Mucosa of stomach (tissue), 1 donor: ENCODE results near the gene MICAL3.

Source experiments
- H3K27me3 ChIP-seq: one replicate; pipeline ENCODE4 v1.7.0; 2013; ENCODE audit warnings: mild to moderate bottlenecking, low read length; ENCODE audit not compliant: control insufficient read depth, insufficient read depth
- H3K36me3 ChIP-seq: one replicate; pipeline ENCODE4 v1.7.0; 2013; ENCODE audit warnings: low read length; ENCODE audit not compliant: control insufficient read depth, insufficient read depth
- H3K4me1 ChIP-seq: one replicate; pipeline ENCODE4 v1.7.0; 2013; ENCODE audit warnings: mild to moderate bottlenecking, low read length; ENCODE audit not compliant: control insufficient read depth, insufficient read depth
- H3K4me3 ChIP-seq: one replicate; pipeline ENCODE4 v1.7.0; 2013; ENCODE audit warnings: low read length
- H3K9ac ChIP-seq: one replicate; pipeline ENCODE4 v1.7.0; 2013; ENCODE audit warnings: mild to moderate bottlenecking, low read length, moderate library complexity
- H3K9me3 ChIP-seq: one replicate; pipeline ENCODE4 v1.7.0; 2013; ENCODE audit warnings: mild to moderate bottlenecking, low read length, moderate library complexity; ENCODE audit not compliant: control insufficient read depth
- donor health status: Pancreatic carcinoma.

MICAL3 gene

DNA sequence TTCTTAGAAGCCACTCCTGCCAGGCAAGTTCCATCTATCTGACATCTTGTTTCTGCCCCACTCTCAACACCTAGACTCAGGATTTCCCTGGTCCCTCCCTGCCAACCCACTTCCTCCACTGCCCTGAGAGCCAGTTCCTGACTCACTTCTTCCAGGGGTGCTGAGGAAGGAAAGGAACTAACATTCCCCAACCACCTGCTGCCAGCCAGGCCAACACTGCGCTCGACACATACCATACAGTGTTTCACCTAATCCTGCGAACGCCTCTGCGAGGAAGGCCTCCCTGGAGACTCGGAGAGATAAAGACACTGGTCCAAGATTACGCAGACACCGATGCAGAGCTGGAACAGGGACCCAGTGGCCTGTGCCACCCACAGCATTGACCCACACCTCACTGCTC is 40.2 kb downstream of the MICAL3 start:
- Histone ChIP-seq H3K27me3 (no peaks in the 10 kb centered on the region), H3K4me3 (no peak overlapping the region), H3K36me3 (no peaks in the 10 kb centered on the region), H3K4me1 (peaks cover 11% of the 10 kb centered on the region), H3K9me3 (no peaks in the 10 kb centered on the region), H3K9ac (no peak overlapping the region)

- Histone ChIP-seq H3K9me3 (no peaks in the 10 kb centered on the region), H3K27me3 (no peaks in the 10 kb centered on the region), H3K9ac (no peak overlapping the region), H3K4me3 (no peak overlapping the region), H3K4me1 (peaks cover 11% of the 10 kb centered on the region), H3K36me3 (no peaks in the 10 kb centered on the region)
Observed at GRCh38 chr22:17982572-17983141, 41.7 kb downstream of the MICAL3 start.

DNA sequence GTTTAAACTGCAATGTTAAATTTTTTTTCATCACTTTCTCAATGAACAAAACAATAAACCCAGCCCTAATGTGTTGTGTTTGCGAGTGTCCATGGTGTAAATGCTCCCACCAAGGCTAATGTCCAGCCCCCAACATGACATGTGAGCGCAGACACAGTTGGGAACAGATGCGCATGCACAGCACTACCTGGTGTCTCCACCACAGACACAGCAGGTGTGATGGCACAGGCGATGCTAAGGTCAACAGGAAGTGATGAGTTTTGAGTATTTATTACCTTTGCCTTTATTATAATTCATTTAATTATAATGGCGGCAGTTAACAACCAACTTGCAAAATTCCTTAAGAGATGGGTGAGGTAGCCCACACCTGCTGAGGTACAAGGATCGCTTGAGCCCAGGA is 42.9 kb downstream of the MICAL3 start:
- H3K4me3 ChIP-seq, result no peak overlapping the region
- no peaks in the 10 kb centered on the region for H3K9me3 ChIP-seq
- peaks cover 11% of the 10 kb centered on the region for H3K4me1 ChIP-seq
- no peaks in the 10 kb centered on the region for H3K27me3 ChIP-seq
- no peaks in the 10 kb centered on the region for H3K36me3 ChIP-seq
- no peak overlapping the region for H3K9ac ChIP-seq

GRCh38 chr22:17980638-17981051 is 43.7 kb downstream of the MICAL3 start:
- Histone ChIP-seq H3K9me3 (no peaks in the 10 kb centered on the region), H3K36me3 (no peaks in the 10 kb centered on the region), H3K4me3 (no peak overlapping the region), H3K27me3 (no peaks in the 10 kb centered on the region), H3K4me1 (peaks cover 11% of the 10 kb centered on the region), H3K9ac (no peak overlapping the region)

- Histone ChIP-seq H3K9me3 (no peaks in the 10 kb centered on the region), H3K36me3 (no peaks in the 10 kb centered on the region), H3K4me1 (peaks cover 11% of the 10 kb centered on the region), H3K4me3 (no peak overlapping the region), H3K27me3 (no peaks in the 10 kb centered on the region), H3K9ac (no peak overlapping the region)
Observed at GRCh38 chr22:17980015-17980590, 44.3 kb downstream of the MICAL3 start.

DNA sequence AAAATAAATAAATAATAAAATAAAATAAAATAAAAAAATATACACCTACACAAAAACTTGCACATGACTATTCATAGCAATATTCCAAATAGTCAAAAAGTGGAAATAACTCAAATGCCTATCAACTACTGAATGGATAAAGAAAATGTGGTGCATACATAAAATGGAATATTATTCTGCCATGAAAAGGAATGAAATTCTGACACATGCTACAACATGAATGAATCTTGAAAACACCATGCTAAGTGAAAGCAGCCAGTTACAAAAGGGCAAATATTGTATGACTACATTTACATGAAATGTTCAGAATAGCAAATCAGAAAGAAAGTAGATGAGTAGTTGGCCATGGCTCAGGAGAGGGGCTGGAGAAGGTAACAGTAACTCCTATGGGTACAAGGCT is 46.3 kb downstream of the MICAL3 start:
- Histone ChIP-seq H3K36me3 (no peaks in the 10 kb centered on the region), H3K27me3 (no peaks in the 10 kb centered on the region), H3K4me3 (no peak overlapping the region), H3K9ac (no peak overlapping the region), H3K4me1 (peaks cover 11% of the 10 kb centered on the region), H3K9me3 (no peaks in the 10 kb centered on the region)

- H3K4me3 ChIP-seq, result no peak overlapping the region
- H3K4me1 ChIP-seq, result peaks cover 12% of the 10 kb centered on the region
- no peaks in the 10 kb centered on the region for H3K36me3 ChIP-seq
- H3K27me3 ChIP-seq, result no peaks in the 10 kb centered on the region
- no peaks in the 10 kb centered on the region for H3K9me3 ChIP-seq
- no peak overlapping the region for H3K9ac ChIP-seq
Observed at GRCh38 chr22:17977371-17977770, 47.0 kb downstream of the MICAL3 start.

DNA sequence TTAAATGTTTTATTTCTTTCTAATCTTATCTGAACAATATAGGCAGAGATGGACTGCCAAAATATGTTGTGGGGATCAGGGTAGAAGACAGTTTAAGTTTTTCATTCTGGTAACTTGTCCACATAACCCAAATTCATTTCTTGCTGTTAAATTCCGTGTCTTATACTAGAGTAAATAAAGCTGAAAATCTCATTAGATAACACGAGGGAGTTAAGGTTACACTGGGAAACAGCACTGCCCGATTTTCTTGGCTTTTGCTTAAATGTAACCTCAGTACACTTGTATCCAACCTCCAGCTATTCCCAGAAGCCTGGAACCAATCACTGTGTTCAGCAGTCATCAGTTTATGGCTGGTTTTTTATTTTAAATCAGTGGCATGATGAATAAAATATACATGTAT is 48.2 kb downstream of the MICAL3 start:
- Histone ChIP-seq H3K4me3 (no peak overlapping the region), H3K27me3 (no peaks in the 10 kb centered on the region), H3K9me3 (no peaks in the 10 kb centered on the region), H3K9ac (no peak overlapping the region), H3K4me1 (peaks cover 15% of the 10 kb centered on the region), H3K36me3 (no peaks in the 10 kb centered on the region)

- Histone ChIP-seq H3K9me3 (no peaks in the 10 kb centered on the region), H3K27me3 (no peaks in the 10 kb centered on the region), H3K4me1 (peaks cover 5% of the 10 kb centered on the region), H3K4me3 (no peak overlapping the region), H3K36me3 (no peaks in the 10 kb centered on the region), H3K9ac (no peak overlapping the region)
Observed at GRCh38 chr22:17974703-17975372, 49.5 kb downstream of the MICAL3 start.

- no peak overlapping the region for H3K9ac ChIP-seq
- no peaks in the 10 kb centered on the region for H3K9me3 ChIP-seq
- no peak overlapping the region for H3K4me3 ChIP-seq
- peaks cover 4% of the 10 kb centered on the region for H3K4me1 ChIP-seq
- H3K27me3 ChIP-seq, result no peaks in the 10 kb centered on the region
- no peaks in the 10 kb centered on the region for H3K36me3 ChIP-seq
Observed at GRCh38 chr22:17974087-17974486, 50.3 kb downstream of the MICAL3 start.

DNA sequence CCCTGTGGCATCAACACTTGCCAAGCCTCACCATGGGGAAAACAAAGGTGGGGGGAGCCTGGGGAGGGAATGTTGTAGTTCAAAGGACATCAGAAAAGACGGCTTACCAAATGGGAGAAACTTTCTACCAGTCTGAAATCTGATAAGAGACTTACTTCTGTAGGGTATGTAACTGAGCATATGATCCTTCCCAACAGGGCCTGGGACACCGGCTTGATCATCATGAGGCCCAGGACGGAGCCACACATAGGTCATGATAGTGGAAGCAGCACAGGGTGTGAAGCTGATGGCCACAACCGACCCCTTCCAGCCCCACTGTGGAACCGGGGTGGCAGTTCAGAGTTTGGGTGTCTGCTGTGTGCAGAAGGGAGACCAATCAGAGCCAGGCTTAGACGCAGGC is 51.1 kb downstream of the MICAL3 start:
- H3K36me3 ChIP-seq, result no peaks in the 10 kb centered on the region
- H3K4me1 ChIP-seq, result peaks cover 4% of the 10 kb centered on the region
- H3K9me3 ChIP-seq, result no peaks in the 10 kb centered on the region
- H3K27me3 ChIP-seq, result no peaks in the 10 kb centered on the region
- no peak overlapping the region for H3K9ac ChIP-seq
- H3K4me3 ChIP-seq, result no peak overlapping the region

- Histone ChIP-seq H3K9ac (no peak overlapping the region), H3K4me1 (peaks cover 4% of the 10 kb centered on the region), H3K27me3 (no peaks in the 10 kb centered on the region), H3K4me3 (no peak overlapping the region), H3K9me3 (no peaks in the 10 kb centered on the region), H3K36me3 (no peaks in the 10 kb centered on the region)
Observed at GRCh38 chr22:17972385-17973191, 51.8 kb downstream of the MICAL3 start.
